Suprapubic skin (tissue), 4 donors: ENCODE measurements around the gene PARD3B.

ENCODE experiments used
- CTCF ChIP-seq, 2 donors: fragments of 200-600 bp in 1 of 2; fragments of 450-650 bp in 1 of 2; sonication (generic) in 1 of 2; IDR thresholded peaks; one replicate each; pipeline ENCODE4 v1.5.1; 2016 to 2019; ENCODE audit warnings: antibody characterized with exemption in 2 of 2, mild to moderate bottlenecking in 1 of 2, moderate library complexity in 1 of 2
- EP300 ChIP-seq: sonication (generic); formaldehyde crosslinking; IDR thresholded peaks from one replicate; pipeline ENCODE4 v1.6.1; 2017; ENCODE audit warnings: antibody characterized with exemption
- POLR2A ChIP-seq, 2 donors: fragments of 450-650 bp; IDR thresholded peaks; one replicate each; pipeline ENCODE4 v1.6.1; 2017; ENCODE audit warnings: antibody characterized with exemption in 2 of 2, mild to moderate bottlenecking in 2 of 2, moderate library complexity in 2 of 2
- POLR2AphosphoS5 ChIP-seq, 3 donors: sonication (generic); formaldehyde crosslinking; IDR thresholded peaks; one replicate each; pipeline ENCODE4 v1.6.1; 2017; ENCODE audit warnings: antibody characterized with exemption in 3 of 3

- TF ChIP-seq CTCF (IDR thresholded peaks at IDR 0.05), result no peak
- TF ChIP-seq POLR2AphosphoS5 (IDR thresholded peaks at IDR 0.05), result no peak
- TF ChIP-seq POLR2A (IDR thresholded peaks at IDR 0.05), result no peak
- no peak for TF ChIP-seq EP300
Measured at GRCh38 chr2:205650931-205651330, 1105.7 kb downstream of the PARD3B start.
